Measurements from ENCODE around the gene KLK10. TPM values are rescaled to one million over a fixed set of nuclear protein-coding genes. Genes with fewer than 3 reads are reported as not detected.
A peak's percentile ranks its signal among the peaks of the same experiment; 100 is the strongest.

Gene KLK10, protein sequence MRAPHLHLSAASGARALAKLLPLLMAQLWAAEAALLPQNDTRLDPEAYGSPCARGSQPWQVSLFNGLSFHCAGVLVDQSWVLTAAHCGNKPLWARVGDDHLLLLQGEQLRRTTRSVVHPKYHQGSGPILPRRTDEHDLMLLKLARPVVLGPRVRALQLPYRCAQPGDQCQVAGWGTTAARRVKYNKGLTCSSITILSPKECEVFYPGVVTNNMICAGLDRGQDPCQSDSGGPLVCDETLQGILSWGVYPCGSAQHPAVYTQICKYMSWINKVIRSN
- total RNA-seq (ENCODE audit: low replicate concordance): 0.27 TPM in 1 of 2 replicates, not detected in the other

DNA sequence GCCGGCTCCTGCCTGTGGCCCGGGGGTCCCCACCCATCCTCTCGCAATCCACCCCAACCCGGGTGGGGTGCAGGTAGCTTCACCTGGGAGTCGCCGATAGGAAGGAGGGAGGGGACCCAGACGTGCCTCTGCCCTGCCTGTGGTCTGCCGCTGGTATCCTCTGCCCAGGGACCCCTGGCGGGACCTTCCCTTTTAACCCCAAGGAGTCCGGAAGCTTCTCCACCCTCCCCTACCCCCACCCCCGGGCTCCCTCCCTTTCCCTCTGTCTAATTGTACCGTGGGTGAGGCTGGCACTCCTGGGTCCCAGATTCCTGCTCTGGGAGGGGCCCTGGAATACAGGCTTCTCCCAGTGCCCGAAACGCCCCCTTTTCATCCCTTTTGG is at the start of gene KLK10:
Gene KLK10 (minus strand): TSS at position 166 of the 382 bp plus-strand sequence. CDS start 579 bp downstream, outside the sequence.
- TF ChIP-seq, protein P1, sequence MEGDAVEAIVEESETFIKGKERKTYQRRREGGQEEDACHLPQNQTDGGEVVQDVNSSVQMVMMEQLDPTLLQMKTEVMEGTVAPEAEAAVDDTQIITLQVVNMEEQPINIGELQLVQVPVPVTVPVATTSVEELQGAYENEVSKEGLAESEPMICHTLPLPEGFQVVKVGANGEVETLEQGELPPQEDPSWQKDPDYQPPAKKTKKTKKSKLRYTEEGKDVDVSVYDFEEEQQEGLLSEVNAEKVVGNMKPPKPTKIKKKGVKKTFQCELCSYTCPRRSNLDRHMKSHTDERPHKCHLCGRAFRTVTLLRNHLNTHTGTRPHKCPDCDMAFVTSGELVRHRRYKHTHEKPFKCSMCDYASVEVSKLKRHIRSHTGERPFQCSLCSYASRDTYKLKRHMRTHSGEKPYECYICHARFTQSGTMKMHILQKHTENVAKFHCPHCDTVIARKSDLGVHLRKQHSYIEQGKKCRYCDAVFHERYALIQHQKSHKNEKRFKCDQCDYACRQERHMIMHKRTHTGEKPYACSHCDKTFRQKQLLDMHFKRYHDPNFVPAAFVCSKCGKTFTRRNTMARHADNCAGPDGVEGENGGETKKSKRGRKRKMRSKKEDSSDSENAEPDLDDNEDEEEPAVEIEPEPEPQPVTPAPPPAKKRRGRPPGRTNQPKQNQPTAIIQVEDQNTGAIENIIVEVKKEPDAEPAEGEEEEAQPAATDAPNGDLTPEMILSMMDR (IDR thresholded peaks at IDR 0.05; ENCODE audit: insufficient read depth, low read length): no peak
- DNase-seq (ENCODE audit: low read depth): no peak
- H3K4me3 ChIP-seq (ENCODE audit: low read depth, low read length): no peak within 1 kb of the TSS

DNA sequence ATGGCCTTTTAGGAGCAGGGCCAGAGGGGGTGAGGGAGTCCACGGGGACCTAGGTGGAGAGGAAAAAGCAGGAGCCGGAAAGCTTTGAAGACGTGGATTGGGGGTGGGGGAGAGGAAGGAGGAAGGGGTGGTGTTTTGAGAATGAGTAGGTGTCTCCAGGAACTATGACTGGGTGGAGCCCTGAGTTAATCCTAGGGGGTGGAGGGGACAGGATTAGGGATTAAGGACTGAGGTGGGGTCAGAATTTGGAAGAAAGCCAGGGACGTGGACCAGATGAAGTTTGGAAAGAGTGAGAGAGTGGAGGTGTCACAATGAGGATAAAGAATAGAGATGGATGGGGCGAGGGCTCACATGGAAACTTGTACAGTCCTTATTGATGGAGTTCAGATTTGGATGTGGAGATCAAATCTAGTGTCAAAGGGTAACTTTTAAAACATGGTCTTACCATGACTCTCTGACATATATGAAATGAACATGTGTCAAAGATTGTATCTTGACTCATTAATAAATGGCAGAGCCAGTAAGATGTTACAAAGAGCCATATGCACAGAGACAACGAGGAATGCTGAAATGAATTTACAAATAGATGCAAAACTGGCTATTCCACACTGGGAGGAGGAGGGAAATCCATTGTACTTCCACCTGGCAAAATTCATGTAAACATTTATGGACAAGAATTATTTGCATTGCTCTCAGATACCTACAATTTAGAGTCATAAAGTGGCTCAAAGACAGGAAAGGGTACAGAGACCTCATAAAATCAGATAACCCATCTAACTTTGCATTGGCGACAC is 47.1 kb upstream of the KLK10 start:
- no peak for DNase-seq (ENCODE audit: low read depth)
- TF ChIP-seq, protein P1 (IDR thresholded peaks at IDR 0.05; ENCODE audit: insufficient read depth, low read length): no peak
- H3K4me3 ChIP-seq (ENCODE audit: low read depth, low read length): no peak overlapping the region

DNA sequence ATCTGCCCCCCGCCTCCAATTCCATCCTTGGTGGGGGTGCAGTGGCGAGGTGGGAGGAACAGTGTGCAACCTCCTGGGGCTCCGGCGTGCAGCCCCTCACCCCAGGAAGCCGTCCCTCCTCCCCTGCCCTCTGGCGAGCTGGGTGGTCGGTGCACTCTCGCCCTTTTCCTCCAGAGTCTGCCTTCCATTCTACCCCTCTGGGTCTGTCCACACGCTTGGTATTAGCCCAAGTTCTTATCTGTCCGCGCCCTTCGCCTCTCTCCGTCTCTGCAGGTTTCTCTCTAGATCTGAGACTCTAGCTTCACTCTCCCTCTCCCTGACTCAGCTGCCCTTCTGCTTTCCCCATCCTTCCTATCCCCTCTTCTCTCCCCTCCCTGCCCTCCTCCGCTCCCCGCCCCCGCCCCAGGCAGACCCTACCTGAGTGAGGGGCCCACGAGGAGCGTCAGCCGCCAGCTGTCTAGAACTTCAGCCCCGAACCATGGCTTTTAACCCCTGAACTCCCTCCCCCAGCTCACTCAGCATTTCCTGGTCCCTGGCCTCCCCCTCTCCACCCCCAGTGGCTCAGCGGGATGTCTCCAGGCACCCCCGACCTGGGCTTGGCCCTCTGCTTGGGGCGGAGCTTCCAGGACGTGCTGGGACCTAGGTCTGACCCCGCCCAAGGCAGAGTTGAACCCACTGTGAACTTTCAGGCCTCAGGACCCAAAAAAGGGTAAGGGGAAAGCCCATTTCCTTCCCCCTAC is 45.9 kb upstream of the KLK10 start:
- H3K4me3 ChIP-seq (ENCODE audit: low read depth, low read length): peak overlapping the region; percentile 28
- DNase-seq (ENCODE audit: low read depth): no peak
- TF ChIP-seq, protein P1 (IDR thresholded peaks at IDR 0.05; ENCODE audit: insufficient read depth, low read length): no peak

DNA sequence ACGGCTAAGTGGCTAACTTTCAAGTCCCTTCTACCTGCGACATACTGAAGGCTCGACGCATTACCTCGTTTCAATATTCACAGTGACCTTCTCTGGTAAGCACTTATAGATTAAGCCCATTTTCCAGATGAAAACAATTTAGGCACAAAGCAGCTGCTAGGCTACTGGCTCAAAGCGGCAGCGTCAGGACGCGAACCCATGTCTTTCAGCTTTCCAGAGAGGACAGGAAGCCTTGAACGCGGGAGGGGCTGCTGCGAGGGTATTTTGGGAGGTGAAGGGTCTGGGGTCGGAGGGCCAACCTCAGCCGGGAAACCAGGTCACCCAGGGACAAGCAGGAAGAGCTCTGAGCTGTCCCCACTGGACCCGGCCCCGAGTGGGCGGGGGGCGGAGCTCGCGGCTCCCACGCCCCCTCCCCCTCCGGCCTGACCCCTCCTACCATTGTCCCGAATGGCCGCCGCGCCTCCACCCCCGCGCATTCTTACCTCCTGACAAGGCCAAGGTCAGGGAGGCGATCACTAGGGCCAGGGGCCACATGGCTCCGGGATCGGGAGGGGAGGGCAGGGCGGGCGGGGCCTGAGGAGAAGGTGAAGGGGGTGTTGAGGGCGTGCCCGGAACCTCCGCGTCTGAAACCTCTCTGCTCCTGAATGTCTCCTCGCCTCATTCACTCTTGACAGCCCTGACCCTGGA is 45.2 kb upstream of the KLK10 start, which contains the start of gene KLK13:
Gene KLK13 (minus strand): TSS at position 559 of the 687 bp plus-strand sequence. CDS start 25 bp downstream, at position 534.
- no peak for DNase-seq (ENCODE audit: low read depth)
- TF ChIP-seq, protein P1 (IDR thresholded peaks at IDR 0.05; ENCODE audit: insufficient read depth, low read length): no peak
- H3K4me3 ChIP-seq (ENCODE audit: low read depth, low read length): peak within 1 kb of the TSS; percentile 28

DNA sequence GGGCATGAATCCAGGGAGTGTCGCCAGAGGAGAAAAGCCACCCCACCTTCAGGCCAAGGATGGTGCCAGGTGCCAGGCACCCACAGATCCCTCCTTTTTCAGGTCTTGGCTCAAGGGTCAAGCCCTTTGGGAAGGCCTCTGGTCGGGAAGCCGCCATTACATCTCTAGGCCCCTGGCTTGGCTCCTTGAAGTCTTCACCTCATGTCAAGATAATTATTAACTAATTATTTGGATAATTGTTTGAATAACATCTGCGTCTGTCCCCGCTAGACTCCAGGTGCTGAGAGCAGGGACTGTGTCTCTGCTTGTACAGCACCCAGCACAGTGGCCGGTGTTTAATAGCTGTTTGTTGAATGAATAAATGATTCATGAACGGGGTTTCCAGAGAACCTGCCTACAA is 44.2 kb upstream of the KLK10 start:
- no peak overlapping the region for H3K4me3 ChIP-seq (ENCODE audit: low read depth, low read length)
- no peak for DNase-seq (ENCODE audit: low read depth)
- TF ChIP-seq, protein P1 (IDR thresholded peaks at IDR 0.05; ENCODE audit: insufficient read depth, low read length): no peak

DNA sequence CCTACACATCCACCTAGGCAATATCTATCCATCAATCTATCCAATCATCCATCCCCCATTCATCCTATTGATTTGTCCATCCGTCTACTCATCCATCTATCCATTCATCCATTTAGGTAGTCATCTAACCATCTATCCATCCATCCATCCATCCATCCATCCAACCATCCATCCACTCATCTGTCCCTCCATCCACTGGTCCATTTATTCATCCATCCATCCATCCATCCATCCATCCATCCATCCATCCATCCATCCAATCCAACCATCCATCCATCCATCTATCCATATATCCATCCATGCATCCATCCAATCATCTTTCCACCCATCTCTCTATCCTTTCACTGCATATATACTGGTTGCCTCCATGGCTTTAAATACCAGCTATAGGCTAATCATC is 41.5 kb upstream of the KLK10 start:
- TF ChIP-seq, protein P1 (IDR thresholded peaks at IDR 0.05; ENCODE audit: insufficient read depth, low read length): no peak
- no peak for DNase-seq (ENCODE audit: low read depth)
- H3K4me3 ChIP-seq (ENCODE audit: low read depth, low read length): no peak overlapping the region

Measured in fibroblast of the aortic adventitia (primary cell).